Non-pigmented ciliary epithelial cell (primary cell): ENCODE results near the gene TUBG2.

Experiments
- DNase-seq: peaks from one replicate; pipeline ENCODE4 v3.0.0-alpha.2; 2010; ENCODE audit warnings: low read depth

Gene TUBG2

GRCh38 chr17:42697108-42697811, 38.2 kb downstream of the TUBG2 start:
- no peak for DNase-seq

- no peak for DNase-seq
Observed at GRCh38 chr17:42698736-42699414, 39.8 kb downstream of the TUBG2 start.

- DNase-seq, result no peak
Observed at GRCh38 chr17:42699415-42699740, 40.3 kb downstream of the TUBG2 start.

GRCh38 chr17:42700586-42701289, 41.7 kb downstream of the TUBG2 start:
- no peak for DNase-seq

GRCh38 chr17:42702446-42702845, 43.4 kb downstream of the TUBG2 start:
- DNase-seq, result no peak

GRCh38 chr17:42704490-42704836, 45.4 kb downstream of the TUBG2 start:
- no peak for DNase-seq

- DNase-seq, result no peak
Observed at GRCh38 chr17:42704837-42705494, 45.9 kb downstream of the TUBG2 start.

- no peak for DNase-seq
Observed at GRCh38 chr17:42706732-42707131, 47.6 kb downstream of the TUBG2 start.

GRCh38 chr17:42708588-42708987, 49.5 kb downstream of the TUBG2 start:
- DNase-seq, result no peak

- no peak for DNase-seq
Observed at GRCh38 chr17:42709561-42709960, 50.5 kb downstream of the TUBG2 start.
